Esophagus muscularis mucosa (tissue), 3 donors: ENCODE results near the gene TMCC3.

Source experiments
- CTCF ChIP-seq, 3 experiments: fragments of 200-600 bp in 2 of 3; fragments of 450-650 bp in 1 of 3; sonication (generic) in 2 of 3; IDR thresholded peaks; one replicate each; pipeline ENCODE4 v1.5.1; 2017 to 2019; ENCODE audit warnings: antibody characterized with exemption in 3 of 3, mild to moderate bottlenecking in 2 of 3, moderate library complexity in 1 of 3
- POLR2A ChIP-seq: fragments of 450-650 bp; IDR thresholded peaks from one replicate; pipeline ENCODE4 v1.6.1; 2017; ENCODE audit warnings: antibody characterized with exemption, moderate library complexity, mild to moderate bottlenecking, low read depth

GRCh38 chr12:94587266-94588241, 62.8 kb downstream of the TMCC3 start:
- TF ChIP-seq CTCF (IDR thresholded peaks at IDR 0.05) (no peak), POLR2A (no peak)
